Cortex of kidney (tissue), 1 donor: ENCODE results near the gene EIF4G3.
A peak's percentile ranks its signal among the peaks of the same experiment; 100 is the strongest.
"Not testable (repeated sequence)": the region's sequence is repeated elsewhere in the genome, so short reads cannot be mapped to it uniquely, and the experiment has no call there.

Experiments
- DNase-seq: peaks from one replicate; lab custom pipeline; 2025; lab: John Stamatoyannopoulos, UW

Gene EIF4G3

DNA sequence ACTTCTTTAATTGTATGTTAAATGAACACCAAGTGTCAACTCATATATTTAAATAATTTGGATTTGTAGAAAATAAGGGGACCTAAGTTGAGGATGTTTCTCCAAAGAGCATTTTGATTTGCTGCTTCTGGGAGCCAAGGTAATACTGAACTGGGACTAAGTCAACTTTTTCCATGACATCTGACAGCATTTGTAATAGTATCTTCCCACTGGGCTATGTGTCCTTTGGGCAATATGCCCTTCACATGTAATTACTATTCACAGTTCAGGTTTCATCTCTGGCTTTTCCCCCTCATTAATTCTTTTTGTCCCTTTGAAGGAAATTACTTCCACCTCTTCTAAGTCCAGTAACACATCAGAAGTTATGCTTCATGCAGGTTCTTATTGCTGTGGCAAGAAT is 352.9 kb downstream of the EIF4G3 start:
- no peak for DNase-seq

DNA sequence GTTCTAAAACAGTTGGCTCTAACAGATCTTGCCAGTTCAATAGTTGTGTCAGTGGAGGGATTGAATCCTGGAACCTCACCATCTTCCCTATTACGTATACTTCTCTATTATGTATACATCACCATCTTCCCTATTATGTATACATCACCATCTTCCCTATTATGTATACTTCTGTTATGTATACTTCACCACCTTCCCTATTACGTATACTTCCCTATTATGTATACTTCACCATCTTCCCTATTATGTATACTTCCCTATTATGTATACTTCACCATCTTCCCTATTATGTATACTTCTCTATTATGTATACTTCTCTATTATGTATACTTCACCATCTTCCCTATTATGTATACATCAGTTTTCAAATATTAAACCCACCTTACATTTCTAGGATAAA is 355.2 kb downstream of the EIF4G3 start:
- no peak for DNase-seq

DNA sequence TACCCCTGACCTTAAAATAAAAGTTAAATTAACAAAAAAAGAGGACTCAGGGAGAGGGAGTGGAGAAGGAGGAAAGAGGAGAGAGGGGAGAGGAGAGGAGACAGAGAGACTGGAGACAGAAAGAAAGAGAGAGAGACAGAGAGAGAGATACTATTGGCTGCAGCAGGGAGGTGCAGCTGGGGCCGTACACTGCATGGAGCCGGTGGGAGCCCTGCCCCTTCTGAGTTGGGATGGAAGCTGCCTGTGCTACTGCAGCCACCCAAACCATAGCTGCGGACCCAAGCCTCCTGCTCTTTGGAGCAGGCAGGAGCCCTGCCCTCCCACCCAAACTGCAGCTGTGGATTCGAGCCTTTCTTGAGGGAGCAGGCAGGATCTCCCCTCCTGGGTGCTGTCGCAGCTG is 356.9 kb downstream of the EIF4G3 start:
- no peak for DNase-seq

DNA sequence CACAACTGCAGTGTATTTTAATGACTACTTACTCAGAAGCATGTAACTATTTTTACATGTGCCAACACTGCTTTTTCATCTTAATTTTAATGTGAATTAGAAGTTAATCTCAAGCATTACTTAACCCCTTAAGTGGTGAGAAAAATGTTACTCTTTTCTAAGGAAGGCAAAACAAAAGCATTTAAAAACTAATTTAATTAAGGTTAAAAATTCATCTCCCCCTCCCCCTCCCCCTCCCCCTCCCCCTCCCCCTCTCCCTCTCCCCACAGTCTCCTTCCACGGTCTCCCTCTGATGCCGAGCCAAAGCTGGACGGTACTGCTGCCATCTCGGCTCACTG is 362.2 kb downstream of the EIF4G3 start:
- no peak for DNase-seq

DNA sequence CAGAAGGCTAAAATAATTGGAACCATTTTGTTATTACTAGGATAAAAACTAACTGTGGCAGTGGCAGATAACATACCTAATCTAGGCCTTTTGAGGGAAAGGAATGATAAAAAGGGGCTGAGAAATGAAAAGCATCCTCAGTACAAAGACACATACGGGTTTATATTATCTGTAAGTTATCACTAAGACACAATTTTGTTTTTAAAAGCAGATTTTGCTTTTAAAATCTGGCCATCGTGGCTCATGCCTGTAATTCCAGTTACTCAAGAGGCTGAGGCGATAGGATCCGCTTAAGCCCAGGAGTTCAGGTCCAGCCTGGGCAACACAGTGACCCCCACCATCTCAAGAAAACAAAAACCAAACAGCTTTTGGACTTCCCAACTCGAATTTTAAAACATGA is 364.8 kb downstream of the EIF4G3 start:
- no peak for DNase-seq

DNA sequence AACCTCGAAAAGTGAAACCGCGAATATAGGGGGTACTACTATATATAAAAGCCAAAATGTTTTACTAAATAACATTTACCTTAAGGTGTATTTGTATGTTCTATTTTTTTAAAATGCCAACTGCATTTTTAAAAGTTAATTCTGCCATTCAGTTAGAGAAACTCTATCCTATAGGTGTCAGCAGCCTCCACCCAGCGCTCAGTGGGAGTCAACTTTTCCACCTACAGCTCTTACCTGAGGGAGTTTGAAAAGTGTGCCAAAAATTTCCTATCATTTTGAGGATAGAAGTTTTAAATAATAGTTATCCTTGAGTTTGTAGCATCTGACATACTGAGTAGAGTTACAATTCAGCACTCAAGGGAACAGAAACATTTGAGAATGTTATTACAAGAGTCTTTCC is 383.5 kb downstream of the EIF4G3 start:
- no peak for DNase-seq

DNA sequence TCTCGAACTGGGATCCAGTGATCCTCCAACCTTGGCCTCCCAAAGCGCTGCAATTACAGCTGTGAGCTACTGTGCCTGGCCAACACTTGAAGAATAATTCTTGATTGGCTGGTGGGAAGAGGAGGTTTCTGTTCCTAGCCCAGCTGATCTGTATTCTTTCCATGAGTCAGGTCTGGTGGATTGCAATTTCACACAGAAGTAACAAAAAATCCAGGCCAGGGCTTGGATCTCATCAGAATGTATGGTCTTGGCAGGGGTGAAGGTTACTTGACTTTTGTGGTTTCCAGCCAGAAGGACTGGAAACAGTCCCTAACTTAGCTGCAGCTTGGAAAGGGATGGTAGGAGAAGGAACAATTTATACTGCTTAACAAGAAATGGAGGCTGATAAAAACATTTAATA is 384.5 kb downstream of the EIF4G3 start:
- no peak for DNase-seq

DNA sequence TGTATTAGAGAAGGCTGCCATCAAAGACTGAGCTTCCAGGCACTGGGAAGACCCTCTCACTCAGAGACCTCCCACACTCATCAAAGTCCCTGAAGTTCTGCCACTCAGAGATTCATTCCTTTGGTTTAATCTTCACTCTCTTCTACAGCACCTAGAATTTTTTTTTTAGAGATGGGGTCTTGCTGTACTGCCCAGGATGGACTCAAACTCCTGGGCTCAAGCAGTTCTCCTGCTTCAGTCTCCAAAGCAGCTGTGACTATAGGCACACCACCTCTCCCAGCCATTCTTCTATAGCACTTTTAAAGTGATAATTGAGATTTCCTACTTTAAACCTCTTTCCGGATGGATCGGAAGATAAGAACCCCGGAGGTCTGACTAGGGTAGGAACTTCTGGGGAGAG is 385.9 kb downstream of the EIF4G3 start:
- no peak for DNase-seq

DNA sequence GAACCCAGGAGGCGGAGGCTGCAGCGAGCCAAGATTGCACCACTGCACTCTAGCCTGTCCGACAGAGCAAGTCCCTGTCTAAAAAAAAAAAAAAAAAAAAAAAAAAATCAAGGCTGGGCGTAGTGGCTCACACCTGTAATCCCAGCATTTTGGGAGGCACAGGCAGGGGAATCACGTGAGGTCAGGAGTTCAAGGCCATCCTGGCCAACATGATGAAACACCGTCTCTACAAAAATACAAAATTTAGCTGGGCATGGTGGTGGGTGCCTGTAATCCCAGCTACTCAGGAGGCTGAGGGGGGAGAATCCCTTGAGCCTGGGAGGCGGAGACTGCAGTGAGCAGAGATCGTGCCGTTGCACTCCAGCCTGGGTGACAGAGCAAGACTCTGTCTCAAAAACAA is 387.1 kb downstream of the EIF4G3 start:
- not testable (repeated sequence) for DNase-seq

DNA sequence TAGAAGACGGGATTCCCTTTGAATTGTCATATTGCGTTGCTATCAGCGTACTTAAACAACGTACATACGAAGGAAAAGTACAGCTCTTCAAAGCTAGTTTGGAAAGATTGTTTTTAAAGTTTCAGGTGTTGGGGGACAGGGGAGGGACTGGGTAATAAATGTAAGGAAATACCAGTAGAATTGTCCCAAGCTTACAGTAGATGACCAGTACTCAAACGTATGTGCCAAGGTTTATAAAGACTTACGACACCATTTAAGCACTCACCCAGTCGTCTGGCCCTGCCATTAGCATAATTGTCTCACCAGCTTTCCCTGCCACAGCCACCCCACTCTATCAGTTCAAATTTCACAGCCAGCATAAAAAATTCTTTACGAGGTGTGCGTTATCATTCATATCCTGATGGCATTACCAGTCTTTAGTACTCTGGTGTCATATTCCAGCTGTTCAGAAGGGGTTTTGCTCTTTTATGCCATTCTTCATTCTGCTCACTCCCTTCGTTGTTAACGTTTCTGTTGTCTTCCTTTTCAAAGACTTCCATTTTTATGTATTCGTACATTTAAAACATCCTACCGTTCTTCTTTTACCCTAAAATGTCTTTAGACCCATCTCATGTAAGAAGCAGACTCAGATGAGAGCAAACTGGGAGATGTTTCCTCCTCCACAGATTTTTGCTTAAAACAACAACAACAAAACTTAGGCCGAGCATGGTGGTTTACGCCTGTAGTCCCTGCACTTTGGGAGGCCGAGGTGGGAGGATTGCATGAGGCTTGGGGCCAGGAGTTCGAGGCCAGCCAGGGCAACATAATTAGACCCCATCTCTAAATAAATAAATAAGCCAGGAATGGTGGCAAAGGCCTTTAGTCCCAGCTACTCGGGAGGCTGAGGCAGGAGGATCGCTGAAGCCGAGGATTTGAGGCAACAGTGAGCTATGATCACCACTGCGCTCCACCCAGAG is 388.6 kb downstream of the EIF4G3 start:
- no peak for DNase-seq

DNA sequence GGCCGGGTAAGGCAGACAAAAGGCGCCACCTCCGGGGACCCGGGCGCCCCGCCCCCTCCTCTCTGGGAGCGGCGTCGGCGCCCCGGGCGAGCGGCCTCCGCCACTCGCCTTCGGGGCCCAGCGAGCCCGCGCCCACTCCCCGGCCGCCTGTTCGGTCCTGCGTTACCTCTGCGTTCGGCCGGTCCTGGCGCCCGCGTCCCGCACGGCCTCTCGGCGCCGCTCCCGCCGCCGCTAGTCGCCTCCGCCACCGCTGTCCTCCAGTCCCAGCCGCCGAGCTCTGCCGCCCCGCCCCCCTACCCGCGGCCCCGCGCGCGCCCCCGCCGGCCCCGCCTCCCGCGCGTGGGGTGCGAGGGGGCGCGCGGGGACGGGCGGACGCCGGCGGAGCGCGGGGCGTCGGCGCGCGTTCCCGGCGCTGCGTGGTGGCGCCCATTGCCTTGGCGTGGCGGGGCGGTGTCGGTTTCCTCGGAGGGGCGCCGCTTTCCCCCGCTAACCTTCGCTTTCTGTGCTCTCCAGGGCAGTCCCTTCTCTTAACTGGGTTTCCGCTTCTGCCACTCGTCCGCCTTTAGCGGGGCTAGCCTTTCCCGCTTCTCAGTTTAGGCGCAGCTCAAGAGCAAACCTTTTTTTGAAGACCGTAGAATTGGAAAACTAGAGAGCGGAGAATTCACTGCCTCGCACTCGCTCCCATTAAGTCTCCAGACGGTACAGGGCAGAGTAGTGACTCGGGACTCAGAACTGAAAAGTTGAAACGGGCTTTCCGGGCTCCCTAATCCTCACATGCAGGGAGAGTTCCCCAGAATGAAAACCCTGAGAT is 389.5 kb downstream of the EIF4G3 start, which contains the start of gene HP1BP3:
Gene HP1BP3, minus strand, starts transcription at position 279 of the 811 bp plus-strand sequence. CDS start 6,867 bp downstream, outside the sequence.
- no peak for DNase-seq

DNA sequence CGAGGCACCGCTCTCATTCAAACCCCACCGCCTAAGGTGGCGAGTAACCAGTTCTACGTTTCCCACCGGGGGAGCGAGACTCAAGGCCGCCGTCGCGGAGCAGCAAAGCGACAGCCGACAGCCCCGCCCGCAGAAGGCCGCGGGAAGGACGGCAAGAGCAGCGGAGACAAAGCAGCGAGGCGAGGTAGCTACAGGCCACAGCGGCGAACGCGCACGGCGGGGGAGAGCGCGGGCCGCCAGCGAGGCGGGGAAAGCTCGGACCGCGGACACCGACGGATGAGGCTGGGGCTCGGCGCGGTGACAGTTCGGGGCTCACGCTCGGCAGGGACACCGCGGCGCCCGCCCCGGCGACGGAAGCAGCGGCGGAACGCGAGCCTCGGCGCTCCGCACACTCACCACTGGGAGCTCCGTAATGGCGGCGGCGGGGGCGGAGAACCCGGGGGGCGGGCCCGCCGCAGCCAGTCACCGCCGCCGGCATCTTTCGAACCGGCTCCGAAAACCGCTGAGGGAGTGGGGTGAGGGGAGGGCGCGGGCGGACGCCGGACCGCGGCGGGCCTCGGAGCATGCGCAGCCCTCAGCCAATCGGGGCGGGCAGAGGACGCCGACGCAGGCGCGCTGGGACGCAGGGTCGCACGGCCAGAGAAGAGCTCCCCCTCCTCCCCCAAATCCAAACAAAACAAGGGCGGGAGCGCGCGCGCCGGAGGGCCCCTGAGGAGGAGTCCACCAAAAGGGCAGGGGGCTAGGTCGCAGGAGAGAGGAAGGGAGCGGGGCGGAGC is 390.3 kb downstream of the EIF4G3 start:
- DNase-seq: peak; percentile 57

DNA sequence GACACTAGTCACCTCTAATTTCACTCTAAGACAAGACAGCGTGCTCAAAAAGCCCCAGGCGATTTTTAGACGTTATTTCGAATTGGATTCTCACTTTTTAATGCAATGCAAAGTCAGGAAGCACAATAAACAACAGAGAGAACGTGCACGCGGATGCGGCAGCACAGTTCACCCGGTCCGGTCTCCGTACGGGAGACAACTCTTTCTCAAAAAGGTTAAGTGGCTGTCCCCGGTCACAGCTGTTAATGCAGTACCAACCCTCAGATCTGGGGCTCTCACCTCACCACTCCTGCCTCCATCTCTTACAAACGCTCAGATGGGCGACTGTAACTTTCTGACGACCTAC is 390.8 kb downstream of the EIF4G3 start:
- no peak for DNase-seq

DNA sequence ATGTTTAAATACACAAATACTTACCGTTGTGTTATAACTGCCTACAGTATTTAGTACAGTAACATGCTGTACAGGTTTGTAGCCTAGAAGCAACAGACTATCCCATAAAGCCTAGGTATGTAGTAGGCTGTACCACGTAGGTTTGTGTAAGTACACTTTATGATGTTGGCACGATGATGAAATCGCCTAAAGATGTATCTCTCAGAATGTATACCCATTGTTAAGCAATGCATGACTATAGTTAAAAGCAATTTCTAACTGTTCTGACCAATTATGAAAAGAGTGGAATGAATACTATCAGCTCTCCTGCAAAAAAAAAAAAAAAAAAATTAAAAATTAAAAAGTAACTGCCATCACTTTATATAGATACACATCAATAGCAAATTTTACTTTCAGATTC is 401.0 kb downstream of the EIF4G3 start:
- no peak for DNase-seq

DNA sequence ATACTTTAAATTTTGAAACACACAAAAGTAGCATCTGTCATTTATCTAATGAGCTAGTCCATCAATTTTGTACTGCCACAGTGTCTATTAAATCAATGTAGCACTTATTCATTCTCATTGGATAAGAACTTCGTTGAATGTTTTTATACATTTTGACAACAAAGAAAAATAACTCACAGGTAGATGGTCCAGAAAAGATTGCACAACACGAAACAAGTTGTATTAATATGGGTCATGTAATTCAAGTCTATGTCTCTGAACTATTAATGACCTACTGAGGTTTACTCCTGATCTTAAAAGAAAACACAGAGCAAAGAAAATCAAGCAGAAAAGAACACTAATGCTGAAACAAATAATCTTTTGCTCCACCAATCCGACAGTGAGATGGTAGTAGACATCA is 404.9 kb downstream of the EIF4G3 start:
- DNase-seq: no peak

DNA sequence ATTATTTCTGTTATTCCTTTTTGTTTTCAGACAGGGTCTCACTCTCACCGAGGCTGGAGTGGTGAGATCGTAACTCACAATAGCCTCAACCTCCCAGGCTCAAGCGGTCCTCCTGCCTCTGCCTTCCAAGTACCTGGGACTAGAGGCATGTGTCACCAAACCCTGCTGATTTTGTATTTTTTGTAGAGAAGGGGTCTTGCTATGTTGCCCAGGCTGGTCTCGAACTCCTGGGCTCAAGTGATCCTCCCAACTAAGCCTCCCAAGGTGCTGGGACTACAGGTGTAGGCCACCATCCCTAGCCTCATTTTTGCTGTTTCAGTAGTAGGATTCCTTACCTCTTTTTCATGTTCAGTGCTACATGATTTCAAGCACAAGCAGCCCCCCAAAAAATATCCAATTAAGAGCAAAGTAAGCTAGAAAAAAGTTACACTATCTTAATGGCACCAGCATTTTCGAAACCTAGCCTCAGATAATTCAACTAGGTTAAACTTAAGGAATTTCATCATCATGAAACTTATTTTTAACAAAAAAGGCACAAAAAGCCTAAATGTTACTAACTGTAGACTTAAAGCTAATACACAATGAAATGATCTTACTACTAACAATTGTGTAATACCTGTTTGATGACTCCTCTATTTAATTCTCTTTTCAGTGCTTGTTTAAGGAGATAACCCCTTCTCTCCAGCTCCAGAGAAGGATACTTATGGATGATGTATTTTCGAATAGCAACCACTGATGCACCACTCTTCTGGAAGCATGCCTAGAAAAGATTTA is 406.2 kb downstream of the EIF4G3 start:
- DNase-seq: no peak

DNA sequence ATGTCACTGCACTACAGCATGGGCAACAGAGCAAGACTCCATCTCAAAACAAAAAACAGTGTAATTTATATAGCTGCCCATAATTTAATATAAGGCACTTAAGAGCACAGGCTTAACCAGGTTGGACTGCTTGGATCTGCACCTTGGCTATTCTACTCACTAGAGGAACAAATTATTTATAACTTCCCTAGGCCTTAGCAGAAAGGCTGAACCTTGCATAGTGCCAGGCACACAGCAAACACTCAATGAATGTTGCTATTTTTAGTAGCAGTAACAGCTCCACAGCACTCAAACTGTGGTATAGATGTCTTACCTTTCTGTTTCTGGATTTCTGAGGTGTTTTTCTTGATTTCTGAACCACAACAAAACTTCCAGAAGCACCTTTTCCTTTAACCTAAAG is 409.4 kb downstream of the EIF4G3 start:
- no peak for DNase-seq

DNA sequence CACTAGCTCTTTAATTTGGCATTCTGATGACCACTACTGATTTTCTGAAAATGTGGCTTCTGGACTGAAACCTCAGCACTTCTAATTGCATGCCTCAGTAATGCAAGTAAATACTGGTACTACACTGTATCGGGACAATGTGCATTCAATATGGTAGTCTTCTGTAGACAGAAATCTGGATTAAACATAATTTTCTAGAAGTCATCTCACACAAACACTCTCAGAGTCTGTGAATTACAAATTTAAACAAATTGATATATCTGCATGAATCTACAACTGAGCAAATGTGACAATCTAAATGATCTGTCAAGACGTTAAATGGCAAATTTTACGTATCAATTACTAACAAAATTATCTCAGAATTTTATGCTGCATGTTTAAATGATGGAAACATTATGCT is 413.3 kb downstream of the EIF4G3 start:
- no peak for DNase-seq

DNA sequence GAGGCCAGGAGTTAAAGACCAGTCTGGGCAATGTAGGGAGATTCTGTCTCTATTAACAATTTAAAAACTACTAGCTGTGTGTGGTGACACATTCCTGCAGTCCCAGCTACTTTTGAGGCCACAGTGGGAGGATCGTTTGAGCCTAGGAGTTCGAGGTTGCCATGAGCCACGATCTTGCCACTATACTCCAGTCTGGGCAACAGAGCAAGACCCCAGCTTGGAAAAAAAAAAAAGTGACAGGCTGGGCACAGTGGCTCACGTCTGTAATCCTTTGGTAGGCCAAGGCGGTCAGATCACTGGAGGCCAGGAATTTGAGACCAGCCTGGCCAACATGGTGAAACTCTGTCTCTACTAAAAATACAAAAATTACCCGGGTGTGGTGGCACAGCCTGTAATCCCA is 416.4 kb downstream of the EIF4G3 start:
- DNase-seq: no peak
